Fibroblast of villous mesenchyme (primary cell): ENCODE measurements around the gene NRIP2. TPM values are rescaled to one million over a fixed set of nuclear protein-coding genes. Genes with fewer than 3 reads are reported as not detected.

Experiments
- DNase-seq: peaks from one replicate; pipeline ENCODE4 v3.0.0-alpha.2; 2010; ENCODE audit warnings: low read depth
- H3K4me3 ChIP-seq: 2 replicates; pipeline ENCODE4 v1.5.1; 2011; ENCODE audit warnings: low read depth, mild to moderate bottlenecking, low read length
- CTCF ChIP-seq: IDR thresholded peaks from 2 replicates; pipeline ENCODE4 v1.5.1; 2012; ENCODE audit warnings: low read depth, mild to moderate bottlenecking, low read length; ENCODE audit not compliant: insufficient read depth
- total RNA-seq: library from RNA; depleted of rRNA; stranded (reverse); fragments of >200 nt; gene quantifications from 2 replicates; pipeline ENCODE4 v1.2.3, GENCODE V29; 2012

NRIP2 gene
- total RNA-seq, 1 donor: 0.86 TPM

GRCh38 chr12:2800046-2800570 lies 34.7 kb downstream of the NRIP2 start:
- DNase-seq: no peak
- TF ChIP-seq CTCF: no peak
- no peak overlapping the region for H3K4me3 ChIP-seq

GRCh38 chr12:2797721-2798418 lies 37.0 kb downstream of the NRIP2 start:
- DNase-seq: peak; percentile 34
- peak; percentile 43 for TF ChIP-seq CTCF
- no peak overlapping the region for H3K4me3 ChIP-seq

GRCh38 chr12:2796187-2796666 lies 38.6 kb downstream of the NRIP2 start:
- peak; percentile 8 for TF ChIP-seq CTCF
- H3K4me3 ChIP-seq: peak overlapping the region; percentile 87
- DNase-seq: no peak

GRCh38 chr12:2795291-2796186 lies 39.3 kb downstream of the NRIP2 start:
- no peak for TF ChIP-seq CTCF
- peak; percentile 54 for DNase-seq
- H3K4me3 ChIP-seq: peak overlapping the region; percentile 87

- DNase-seq: peak; percentile 80
- no peak for TF ChIP-seq CTCF
- peak within 1 kb of the TSS; percentile 87 for H3K4me3 ChIP-seq
Observed at GRCh38 chr12:2794736-2795289, 40.0 kb downstream of the NRIP2 start, which contains the start of gene FKBP4. FKBP4 (plus strand) TSS chr12:2794970; CDS start chr12:2795140, 170 bp downstream.

- TF ChIP-seq CTCF: no peak
- DNase-seq: no peak
- peak overlapping the region; percentile 87 for H3K4me3 ChIP-seq
Observed at GRCh38 chr12:2794191-2794735, 40.6 kb downstream of the NRIP2 start.
